OCI-LY3 (cell line): ENCODE data around the gene GARNL3.

Experiments
- H2AFZ ChIP-seq: fragments of 200-600, 300-600 bp; shearing (Covaris generic); 2 replicates; pipeline ENCODE4 v1.6.0; 2014; ENCODE audit warnings: antibody characterized with exemption, low read depth, low read length
- H3K27ac ChIP-seq: fragments of 200-600, 300-600 bp; sonication (generic); 2 replicates; pipeline ENCODE4 v1.5.1; 2014; ENCODE audit warnings: mild to moderate bottlenecking, low read length, moderate library complexity, mixed read lengths
- H3K27me3 ChIP-seq: fragments of 200-600, 300-600 bp; sonication (generic); 2 replicates; pipeline ENCODE4 v1.6.1; 2014; ENCODE audit warnings: low read depth, low read length, mixed read lengths
- H3K36me3 ChIP-seq: fragments of 200-600, 300-600 bp; sonication (generic); replicated peaks from 2 replicates; pipeline ENCODE3; 2014; ENCODE audit warnings: low read depth, low read length, mixed read lengths
- H3K4me1 ChIP-seq: fragments of 300-600, 200-600 bp; sonication (generic); 2 replicates; pipeline ENCODE4 v1.6.1; 2014; ENCODE audit warnings: low read length, mixed read lengths
- H3K4me2 ChIP-seq: fragments of 200-600, 300-600 bp; sonication (generic); 2 replicates; pipeline ENCODE4 v1.6.1; 2014; ENCODE audit warnings: low read length, mixed read lengths
- H3K4me3 ChIP-seq: fragments of 300-600, 200-600 bp; sonication (generic); 2 replicates; pipeline ENCODE4 v1.5.1; 2014; ENCODE audit warnings: antibody characterized with exemption, mild to moderate bottlenecking, low read length, moderate library complexity
- H3K79me2 ChIP-seq: fragments of 300-600, 200-600 bp; shearing (Covaris generic); 2 replicates; pipeline ENCODE4 v1.6.1; 2014; ENCODE audit warnings: mild to moderate bottlenecking, low read length, mixed read lengths
- H3K9ac ChIP-seq: fragments of 300-600, 200-600 bp; shearing (Covaris generic); 2 replicates; pipeline ENCODE4 v1.6.0; 2014; ENCODE audit warnings: mild to moderate bottlenecking, low read length, moderate library complexity
- H3K9me3 ChIP-seq: fragments of 200-600, 300-600 bp; shearing (Covaris generic); 2 replicates; pipeline ENCODE4 v1.6.1; 2014; ENCODE audit warnings: low read length, mixed read lengths; ENCODE audit not compliant: insufficient read depth
- H4K20me1 ChIP-seq: fragments of 200-600, 300-600 bp; sonication (generic); 2 replicates; pipeline ENCODE4 v1.6.1; 2016; ENCODE audit warnings: low read length, mixed read lengths; ENCODE audit not compliant: insufficient read depth
- EZH2phosphoT487 ChIP-seq: fragments of 200-600 bp; shearing (Covaris generic); IDR thresholded peaks from 2 replicates; pipeline ENCODE4 v1.6.1; 2018; ENCODE audit warnings: antibody characterized with exemption, mixed run types, low read depth
- TF ChIP-seq, protein P1 (sequence below): fragments of 200-600, 300-600 bp; sonication (generic); IDR thresholded peaks from 2 replicates; pipeline ENCODE4 v1.5.1; 2014; ENCODE audit warnings: antibody characterized with exemption, low read length, low read depth

The GARNL3 gene

DNA sequence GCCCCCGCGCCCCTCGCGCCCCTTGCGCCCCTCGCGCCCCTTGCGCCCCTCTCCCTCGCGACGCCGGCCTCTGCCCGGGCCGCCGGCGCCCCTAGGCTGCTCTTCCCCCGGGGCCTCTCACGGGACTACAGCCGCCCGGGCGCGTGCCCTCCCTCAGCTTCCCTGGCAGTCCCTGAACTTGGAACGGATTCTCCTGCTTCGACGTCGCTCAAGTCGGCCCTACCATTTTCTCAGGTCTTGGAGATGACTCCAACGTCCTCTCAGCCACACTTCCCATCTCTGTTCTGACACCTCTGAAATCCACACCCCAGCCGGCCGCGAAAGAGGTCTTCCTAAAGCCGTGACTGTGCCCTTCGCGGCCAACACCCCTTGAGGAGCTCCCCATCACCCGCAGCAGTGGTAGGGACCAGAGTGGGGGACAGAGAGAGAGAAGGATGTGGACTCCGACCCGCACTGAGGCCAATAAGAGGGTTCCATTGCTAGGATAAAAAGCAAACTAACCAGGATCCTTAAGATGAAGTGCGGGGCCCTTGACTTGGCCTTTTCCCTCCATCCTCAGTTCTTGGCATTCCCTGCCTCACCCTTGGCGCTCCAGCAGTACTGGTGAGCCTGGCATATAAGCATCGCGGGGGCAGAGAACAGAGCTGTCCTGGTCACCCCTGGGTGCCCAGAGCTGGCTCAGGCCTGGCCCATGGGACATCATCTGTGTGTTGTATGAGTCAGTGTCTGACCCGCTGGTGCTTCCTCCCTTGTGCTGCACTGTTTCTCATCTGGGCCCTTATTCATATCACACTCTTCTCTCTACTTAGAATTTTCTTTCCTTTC lies 38.6 kb upstream of the GARNL3 start:
- no peak overlapping the region for H3K9ac ChIP-seq
- no peak overlapping the region for H3K27ac ChIP-seq
- TF ChIP-seq, protein P1, sequence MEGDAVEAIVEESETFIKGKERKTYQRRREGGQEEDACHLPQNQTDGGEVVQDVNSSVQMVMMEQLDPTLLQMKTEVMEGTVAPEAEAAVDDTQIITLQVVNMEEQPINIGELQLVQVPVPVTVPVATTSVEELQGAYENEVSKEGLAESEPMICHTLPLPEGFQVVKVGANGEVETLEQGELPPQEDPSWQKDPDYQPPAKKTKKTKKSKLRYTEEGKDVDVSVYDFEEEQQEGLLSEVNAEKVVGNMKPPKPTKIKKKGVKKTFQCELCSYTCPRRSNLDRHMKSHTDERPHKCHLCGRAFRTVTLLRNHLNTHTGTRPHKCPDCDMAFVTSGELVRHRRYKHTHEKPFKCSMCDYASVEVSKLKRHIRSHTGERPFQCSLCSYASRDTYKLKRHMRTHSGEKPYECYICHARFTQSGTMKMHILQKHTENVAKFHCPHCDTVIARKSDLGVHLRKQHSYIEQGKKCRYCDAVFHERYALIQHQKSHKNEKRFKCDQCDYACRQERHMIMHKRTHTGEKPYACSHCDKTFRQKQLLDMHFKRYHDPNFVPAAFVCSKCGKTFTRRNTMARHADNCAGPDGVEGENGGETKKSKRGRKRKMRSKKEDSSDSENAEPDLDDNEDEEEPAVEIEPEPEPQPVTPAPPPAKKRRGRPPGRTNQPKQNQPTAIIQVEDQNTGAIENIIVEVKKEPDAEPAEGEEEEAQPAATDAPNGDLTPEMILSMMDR: no peak
- no peak for TF ChIP-seq EZH2phosphoT487
- H3K9me3 ChIP-seq: no peaks in the 10 kb centered on the region
- H3K27me3 ChIP-seq: 0 out of 2 replicates have a peak, but pooled peaks cover 6% of the 10 kb centered on the region
- no peaks in the 10 kb centered on the region for H3K79me2 ChIP-seq
- peak overlapping the region; percentile 97 for H3K4me3 ChIP-seq
- H3K4me1 ChIP-seq: peaks cover 36% of the 10 kb centered on the region
- H2AFZ ChIP-seq: no peak overlapping the region
- H3K36me3 ChIP-seq: no peaks in the 10 kb centered on the region
- peak overlapping the region; percentile 91 for H3K4me2 ChIP-seq
- no peaks in the 10 kb centered on the region for H4K20me1 ChIP-seq

DNA sequence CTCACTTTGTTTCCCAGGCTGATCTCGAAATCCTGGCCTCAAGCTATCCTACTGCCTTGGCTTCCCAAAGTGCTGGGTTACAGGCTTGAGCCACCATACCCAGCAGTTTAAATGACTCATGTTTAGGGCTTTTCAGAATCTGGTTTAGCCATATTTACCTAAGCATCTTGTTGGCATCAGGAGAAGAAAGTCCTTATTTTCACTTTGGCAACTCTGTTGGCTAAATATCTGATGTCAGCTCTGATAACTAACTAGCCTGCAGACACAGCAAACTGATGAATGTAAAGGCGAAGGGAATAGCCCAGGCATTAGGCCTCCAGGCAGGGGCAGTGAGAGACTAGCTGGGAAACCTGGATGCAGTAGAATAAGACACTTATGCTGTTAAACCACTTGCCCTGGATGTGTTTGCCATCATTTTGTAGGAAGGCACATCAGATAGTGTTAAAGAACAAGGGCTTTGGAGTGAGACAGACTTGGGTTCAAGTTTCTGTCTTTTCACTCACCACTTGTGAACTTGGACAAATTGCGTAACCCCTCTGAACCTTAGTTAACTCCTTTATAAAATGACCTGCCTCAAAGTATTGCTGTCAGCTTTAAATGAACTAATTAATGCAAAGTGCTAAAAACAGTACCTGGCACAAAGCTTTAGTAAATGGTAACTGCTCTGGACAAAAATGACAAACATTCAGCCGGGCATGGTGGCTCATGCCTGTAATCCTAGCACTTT lies 34.7 kb upstream of the GARNL3 start:
- Histone ChIP-seq H3K36me3 (no peaks in the 10 kb centered on the region), H3K4me1 (peaks cover 9% of the 10 kb centered on the region), H3K27me3 (no peaks in the 10 kb centered on the region), H4K20me1 (no peaks in the 10 kb centered on the region), H3K27ac (no peak overlapping the region), H3K79me2 (no peaks in the 10 kb centered on the region), H3K4me2 (no peak overlapping the region), H3K9me3 (no peaks in the 10 kb centered on the region), H2AFZ (no peak overlapping the region), H3K4me3 (no peak overlapping the region), H3K9ac (no peak overlapping the region)
- TF ChIP-seq EZH2phosphoT487: no peak

DNA sequence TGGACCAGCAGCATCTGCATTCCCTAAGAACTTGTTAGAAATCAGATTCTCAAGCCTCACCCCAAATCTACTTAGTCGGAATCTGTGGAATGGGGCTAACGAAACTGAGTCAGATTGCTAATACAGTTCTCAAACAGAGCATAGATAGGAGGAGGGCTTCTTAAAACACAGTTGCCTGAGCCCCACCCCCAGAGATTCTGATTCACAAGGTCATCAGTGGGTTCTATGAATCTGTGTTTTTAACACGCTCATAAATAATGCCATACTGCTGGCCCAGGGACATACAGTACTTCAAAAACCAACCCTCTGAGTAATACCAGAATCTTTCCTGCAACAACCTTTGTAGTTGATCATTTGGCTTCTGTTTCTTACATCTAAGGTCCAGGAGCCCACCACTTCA lies 32.9 kb upstream of the GARNL3 start:
- no peak overlapping the region for H3K27ac ChIP-seq
- H3K36me3 ChIP-seq: no peaks in the 10 kb centered on the region
- no peak overlapping the region for H2AFZ ChIP-seq
- H3K4me2 ChIP-seq: no peak overlapping the region
- H4K20me1 ChIP-seq: no peaks in the 10 kb centered on the region
- H3K9me3 ChIP-seq: no peaks in the 10 kb centered on the region
- H3K9ac ChIP-seq: no peak overlapping the region
- no peaks in the 10 kb centered on the region for H3K27me3 ChIP-seq
- no peak overlapping the region for H3K4me3 ChIP-seq
- H3K4me1 ChIP-seq: no peaks in the 10 kb centered on the region
- TF ChIP-seq, protein P1: no peak
- no peak for TF ChIP-seq EZH2phosphoT487
- H3K79me2 ChIP-seq: no peaks in the 10 kb centered on the region

DNA sequence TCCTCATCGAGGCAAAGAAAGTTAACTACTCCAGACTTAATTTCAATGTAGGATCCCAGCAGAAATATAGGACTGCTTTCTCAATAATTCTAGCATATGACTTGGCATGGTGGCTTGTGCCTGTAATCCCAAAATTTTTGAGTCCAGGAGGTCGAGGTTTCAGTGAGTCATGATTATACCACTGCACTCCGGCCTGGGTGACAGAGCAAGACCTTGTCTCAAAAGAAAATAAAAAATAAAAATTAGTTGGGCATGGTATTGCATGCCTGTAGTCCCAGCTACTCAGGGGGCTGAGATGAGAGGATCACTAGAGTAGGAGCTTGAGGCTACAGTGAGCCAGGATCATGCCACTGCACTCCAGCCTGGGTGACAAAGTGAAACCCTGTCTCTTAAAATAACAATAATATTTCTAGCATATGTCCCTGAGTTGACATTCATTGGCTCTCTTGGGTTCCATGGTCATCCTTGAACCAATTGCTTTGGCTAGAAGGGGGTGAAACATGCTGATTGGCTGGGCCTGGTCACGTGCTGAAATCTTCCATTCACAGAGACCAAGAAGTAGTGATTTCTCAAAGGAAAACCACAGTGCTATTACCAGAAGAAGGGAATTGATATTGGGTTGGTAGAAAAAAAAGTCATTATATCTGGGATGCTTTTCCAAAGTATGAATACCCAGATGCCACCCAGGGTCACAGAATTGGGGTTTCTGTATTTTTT lies 31.6 kb upstream of the GARNL3 start:
- no peak for TF ChIP-seq EZH2phosphoT487
- TF ChIP-seq, protein P1: no peak
- Histone ChIP-seq H3K4me1 (no peaks in the 10 kb centered on the region), H3K9me3 (no peaks in the 10 kb centered on the region), H3K36me3 (no peaks in the 10 kb centered on the region), H3K27me3 (no peaks in the 10 kb centered on the region), H4K20me1 (no peaks in the 10 kb centered on the region), H3K27ac (no peak overlapping the region), H3K79me2 (no peaks in the 10 kb centered on the region), H3K9ac (no peak overlapping the region), H3K4me3 (no peak overlapping the region), H3K4me2 (no peak overlapping the region), H2AFZ (no peak overlapping the region)
